ENCODE measurements around the gene HOXD10.

The HOXD10 gene

GRCh38 chr2:176096986-176097819 lies 19.4 kb upstream of the HOXD10 start:
- Histone ChIP-seq H3K27ac (replicated peaks) (no peak overlapping the region), H3K27me3 (ENCODE audit: insufficient read depth, poor library complexity, severe bottlenecking) (peaks cover 76% of the 10 kb centered on the region), H3K4me3 (replicated peaks; ENCODE audit: insufficient read depth, low read length) (peak overlapping the region; percentile 50)
- peak in 1 of 2 experiments; percentile 72 for DNase-seq (ENCODE audit: low read depth in 1 of 2, low spot score in 1 of 2)
- TF ChIP-seq SPI1 (IDR thresholded peaks at IDR 0.05; ENCODE audit: borderline replicate concordance, low read depth) (0 out of 2 replicates have a peak, but pooled peaks have one; percentile 4), GABPA (IDR thresholded peaks at IDR 0.05; ENCODE audit: low read depth) (no peak), POLR2AphosphoS5 (IDR thresholded peaks at IDR 0.05; ENCODE audit: low read depth) (no peak), CTCF (IDR thresholded peaks at IDR 0.05; ENCODE audit: insufficient read depth, low read length) (peak; percentile 92)
- TF ChIP-seq, protein P1, sequence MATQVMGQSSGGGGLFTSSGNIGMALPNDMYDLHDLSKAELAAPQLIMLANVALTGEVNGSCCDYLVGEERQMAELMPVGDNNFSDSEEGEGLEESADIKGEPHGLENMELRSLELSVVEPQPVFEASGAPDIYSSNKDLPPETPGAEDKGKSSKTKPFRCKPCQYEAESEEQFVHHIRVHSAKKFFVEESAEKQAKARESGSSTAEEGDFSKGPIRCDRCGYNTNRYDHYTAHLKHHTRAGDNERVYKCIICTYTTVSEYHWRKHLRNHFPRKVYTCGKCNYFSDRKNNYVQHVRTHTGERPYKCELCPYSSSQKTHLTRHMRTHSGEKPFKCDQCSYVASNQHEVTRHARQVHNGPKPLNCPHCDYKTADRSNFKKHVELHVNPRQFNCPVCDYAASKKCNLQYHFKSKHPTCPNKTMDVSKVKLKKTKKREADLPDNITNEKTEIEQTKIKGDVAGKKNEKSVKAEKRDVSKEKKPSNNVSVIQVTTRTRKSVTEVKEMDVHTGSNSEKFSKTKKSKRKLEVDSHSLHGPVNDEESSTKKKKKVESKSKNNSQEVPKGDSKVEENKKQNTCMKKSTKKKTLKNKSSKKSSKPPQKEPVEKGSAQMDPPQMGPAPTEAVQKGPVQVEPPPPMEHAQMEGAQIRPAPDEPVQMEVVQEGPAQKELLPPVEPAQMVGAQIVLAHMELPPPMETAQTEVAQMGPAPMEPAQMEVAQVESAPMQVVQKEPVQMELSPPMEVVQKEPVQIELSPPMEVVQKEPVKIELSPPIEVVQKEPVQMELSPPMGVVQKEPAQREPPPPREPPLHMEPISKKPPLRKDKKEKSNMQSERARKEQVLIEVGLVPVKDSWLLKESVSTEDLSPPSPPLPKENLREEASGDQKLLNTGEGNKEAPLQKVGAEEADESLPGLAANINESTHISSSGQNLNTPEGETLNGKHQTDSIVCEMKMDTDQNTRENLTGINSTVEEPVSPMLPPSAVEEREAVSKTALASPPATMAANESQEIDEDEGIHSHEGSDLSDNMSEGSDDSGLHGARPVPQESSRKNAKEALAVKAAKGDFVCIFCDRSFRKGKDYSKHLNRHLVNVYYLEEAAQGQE (IDR thresholded peaks at IDR 0.05; ENCODE audit: insufficient replicate concordance, low read depth), result no peak

DNA sequence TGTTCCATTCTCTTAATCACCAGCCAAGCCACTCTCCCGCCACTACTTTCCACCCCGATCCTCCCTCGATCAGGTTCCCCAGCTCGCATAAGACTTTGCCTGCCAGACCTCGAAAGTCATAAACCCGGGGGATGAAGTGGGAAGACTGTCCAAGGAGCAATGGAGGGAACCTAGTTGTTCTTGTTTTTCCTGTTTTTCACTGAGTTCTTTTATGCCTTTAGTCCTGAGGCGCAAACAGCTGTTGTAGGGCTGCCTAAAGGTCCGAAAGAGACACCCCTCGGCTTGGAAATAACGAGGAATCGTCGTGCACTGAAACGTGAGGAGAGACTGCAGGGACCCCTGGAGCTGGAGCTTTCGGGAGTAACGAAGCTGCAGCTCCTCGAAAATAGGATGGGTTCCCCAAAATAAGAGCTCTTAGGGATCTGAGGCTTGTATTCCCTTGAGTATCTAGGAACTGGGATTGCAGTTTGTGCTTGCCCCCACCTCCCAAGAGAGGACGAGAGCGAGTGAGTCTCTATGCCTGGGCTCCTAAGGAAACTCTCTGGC lies 18.7 kb upstream of the HOXD10 start:
- H3K4me3 ChIP-seq (replicated peaks; ENCODE audit: insufficient read depth, low read length), result no peak overlapping the region
- TF ChIP-seq SPI1 (IDR thresholded peaks at IDR 0.05; ENCODE audit: borderline replicate concordance, low read depth) (no peak), POLR2AphosphoS5 (IDR thresholded peaks at IDR 0.05; ENCODE audit: low read depth) (no peak), CTCF (IDR thresholded peaks at IDR 0.05; ENCODE audit: insufficient read depth, low read length) (no peak), GABPA (IDR thresholded peaks at IDR 0.05; ENCODE audit: low read depth) (no peak)
- TF ChIP-seq, protein P1 (IDR thresholded peaks at IDR 0.05; ENCODE audit: insufficient replicate concordance, low read depth), result no peak
- H3K27ac ChIP-seq (replicated peaks), result no peak overlapping the region
- peaks cover 83% of the 10 kb centered on the region for H3K27me3 ChIP-seq (ENCODE audit: insufficient read depth, poor library complexity, severe bottlenecking)
- no peak for DNase-seq (ENCODE audit: low read depth in 1 of 2, low spot score in 1 of 2)

- no peak for TF ChIP-seq CTCF (IDR thresholded peaks at IDR 0.05; ENCODE audit: insufficient read depth, low read length)
- TF ChIP-seq GABPA (IDR thresholded peaks at IDR 0.05; ENCODE audit: low read depth), result no peak
- TF ChIP-seq POLR2AphosphoS5 (IDR thresholded peaks at IDR 0.05; ENCODE audit: low read depth), result no peak
- TF ChIP-seq, protein P1 (IDR thresholded peaks at IDR 0.05; ENCODE audit: insufficient replicate concordance, low read depth), result no peak
- TF ChIP-seq SPI1 (IDR thresholded peaks at IDR 0.05; ENCODE audit: borderline replicate concordance, low read depth), result no peak
- Histone ChIP-seq H3K27ac (replicated peaks) (no peak overlapping the region), H3K27me3 (ENCODE audit: insufficient read depth, poor library complexity, severe bottlenecking) (peaks cover 83% of the 10 kb centered on the region), H3K4me3 (replicated peaks; ENCODE audit: insufficient read depth, low read length) (no peak overlapping the region)
- DNase-seq (ENCODE audit: low read depth in 1 of 2, low spot score in 1 of 2), result no peak
Measured at GRCh38 chr2:176098366-176099158, 18.0 kb upstream of the HOXD10 start.

Data from HL-60 (cell line).